ENCODE data around the gene LDLRAD2.
"Not testable (repeated sequence)": the region's sequence is repeated elsewhere in the genome, so short reads cannot be mapped to it uniquely, and the experiment has no call there.

The LDLRAD2 gene

DNA sequence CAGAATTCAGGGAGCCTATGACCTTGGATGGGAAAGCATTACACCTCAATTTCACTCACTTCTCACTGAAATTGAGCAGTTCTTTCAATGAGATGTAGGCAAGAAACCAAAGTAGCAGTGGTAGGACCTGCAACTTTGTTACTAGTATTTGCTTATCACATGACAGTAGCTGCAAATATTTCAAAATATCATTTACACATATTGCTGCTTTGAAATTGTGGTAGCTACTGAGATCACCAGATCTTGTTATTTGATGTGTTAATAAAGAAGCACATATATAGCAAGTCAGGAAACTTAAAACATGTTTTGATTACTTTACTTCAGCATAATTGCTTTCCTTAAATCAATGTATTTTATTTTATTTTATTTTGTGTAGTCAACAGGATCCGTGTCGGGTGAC is 12.9 kb downstream of the LDLRAD2 start:
- DNase-seq (ENCODE audit: low spot score): no peak

DNA sequence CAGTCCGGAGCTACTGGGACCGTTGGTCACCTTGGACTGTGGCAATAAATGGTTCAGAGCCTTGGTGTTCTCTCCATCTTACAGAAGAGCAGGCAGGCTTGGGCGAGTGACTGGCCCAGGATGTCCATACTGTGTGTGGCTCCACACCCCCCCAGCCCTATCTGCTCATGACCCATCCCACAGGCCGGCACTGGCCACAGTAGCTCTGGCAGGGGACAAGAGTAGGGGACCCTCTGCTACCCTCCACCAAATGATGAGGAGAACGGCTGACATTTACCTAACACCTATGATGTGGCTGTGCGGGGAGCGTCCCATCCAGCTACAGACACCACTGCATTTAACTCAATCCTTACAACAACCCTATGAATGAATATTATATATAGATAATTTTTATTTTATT is 13.3 kb downstream of the LDLRAD2 start:
- DNase-seq (ENCODE audit: low spot score): no peak

DNA sequence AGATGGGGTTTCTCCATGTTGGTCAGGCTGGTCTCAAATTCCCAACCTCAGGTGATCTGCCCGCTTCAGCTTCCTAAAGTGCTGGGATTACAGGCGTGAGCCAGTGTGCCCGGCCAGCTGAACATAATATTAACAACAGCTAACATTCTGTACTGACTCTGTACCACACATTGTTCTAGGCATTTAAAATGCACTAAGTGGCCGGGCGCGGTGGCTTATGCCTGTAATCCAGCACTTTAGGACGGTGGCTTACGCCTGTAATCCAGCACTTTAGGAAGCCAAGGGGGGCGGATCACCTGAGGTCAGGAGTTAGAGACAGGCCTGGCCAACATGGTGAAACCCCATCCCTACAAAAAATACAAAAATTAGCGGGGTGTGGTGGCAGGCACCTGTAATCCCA is 14.6 kb downstream of the LDLRAD2 start:
- not testable (repeated sequence) for DNase-seq (ENCODE audit: low spot score)

DNA sequence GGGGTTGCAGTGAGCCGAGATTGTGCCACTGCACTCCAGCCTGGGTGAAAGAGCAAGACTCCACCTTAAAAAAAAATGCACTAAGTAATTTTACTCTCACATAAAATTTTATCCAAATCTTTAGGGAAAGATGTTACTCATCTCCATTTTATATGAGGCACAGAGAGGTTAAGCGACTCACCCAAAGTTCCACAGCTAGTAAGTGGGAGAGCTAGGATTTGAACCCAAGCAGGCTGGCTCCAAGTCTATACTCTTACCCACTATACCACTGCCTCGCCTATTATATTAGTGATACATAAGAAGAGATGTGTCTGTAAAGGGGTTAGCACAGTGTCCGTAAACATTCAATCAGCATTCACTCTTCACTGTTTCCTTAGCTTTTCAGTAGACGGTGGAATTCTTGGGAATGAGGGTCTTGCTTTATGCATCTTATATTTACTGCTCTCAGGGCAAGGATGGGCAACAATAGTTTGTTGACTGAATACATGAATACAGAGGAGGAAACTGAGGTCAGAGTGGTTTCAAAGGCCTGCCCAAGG is 15.1 kb downstream of the LDLRAD2 start:
- no peak for DNase-seq (ENCODE audit: low spot score)

DNA sequence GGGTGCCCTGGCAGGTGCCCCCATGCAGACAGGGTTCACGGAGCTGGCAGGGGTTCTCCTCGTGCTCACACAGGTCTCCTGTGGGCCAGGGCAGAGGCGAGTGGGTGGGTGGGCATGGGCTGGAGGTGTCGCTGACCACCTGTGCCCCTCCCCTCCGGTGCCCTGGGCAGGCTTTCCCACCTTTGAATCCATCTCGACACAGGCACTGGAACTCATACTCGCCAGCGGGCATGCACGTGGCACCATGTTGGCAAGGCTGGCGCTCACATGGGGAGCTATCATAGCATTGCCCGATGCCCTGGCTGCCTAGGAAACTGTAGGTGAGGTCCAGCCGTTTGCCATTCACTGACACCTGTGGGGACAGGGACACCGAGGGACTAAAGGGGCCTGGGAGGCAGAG is 16.0 kb downstream of the LDLRAD2 start:
- no peak for DNase-seq (ENCODE audit: low spot score)

DNA sequence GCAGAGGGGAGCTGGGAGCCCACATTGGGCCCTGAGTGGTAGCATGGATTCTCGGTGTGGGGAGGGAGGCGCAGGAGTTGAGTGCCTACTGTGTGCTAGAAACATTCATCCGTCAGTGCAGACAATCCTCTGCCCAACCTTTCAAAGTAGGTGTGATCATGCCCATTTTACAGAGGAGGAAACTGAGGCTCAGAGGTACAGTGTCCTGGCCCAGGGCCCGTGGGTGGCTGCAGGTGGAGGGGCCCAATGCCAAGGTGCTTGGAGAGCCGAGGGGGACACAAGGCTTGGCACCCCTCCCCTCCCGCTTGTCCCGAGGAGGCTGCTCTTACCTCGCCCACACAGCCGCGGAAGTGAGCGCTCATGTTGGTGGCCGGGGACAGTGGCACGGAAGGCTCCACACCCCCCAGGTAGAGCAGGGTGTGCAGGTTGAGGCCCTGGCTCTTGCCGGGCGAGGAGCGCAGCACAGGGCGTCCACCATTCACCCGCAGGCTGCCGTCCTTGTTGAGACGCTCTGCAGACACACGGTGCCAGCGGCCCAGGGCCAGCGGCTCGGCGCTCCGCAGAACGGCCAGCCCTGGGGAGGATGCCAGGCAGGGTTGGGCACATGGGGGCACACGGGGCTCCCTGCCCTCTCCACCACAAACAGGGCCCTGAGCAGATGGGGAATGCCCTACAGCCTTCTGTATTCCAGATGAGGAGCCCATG is 16.6 kb downstream of the LDLRAD2 start:
- DNase-seq (ENCODE audit: low spot score): no peak

DNA sequence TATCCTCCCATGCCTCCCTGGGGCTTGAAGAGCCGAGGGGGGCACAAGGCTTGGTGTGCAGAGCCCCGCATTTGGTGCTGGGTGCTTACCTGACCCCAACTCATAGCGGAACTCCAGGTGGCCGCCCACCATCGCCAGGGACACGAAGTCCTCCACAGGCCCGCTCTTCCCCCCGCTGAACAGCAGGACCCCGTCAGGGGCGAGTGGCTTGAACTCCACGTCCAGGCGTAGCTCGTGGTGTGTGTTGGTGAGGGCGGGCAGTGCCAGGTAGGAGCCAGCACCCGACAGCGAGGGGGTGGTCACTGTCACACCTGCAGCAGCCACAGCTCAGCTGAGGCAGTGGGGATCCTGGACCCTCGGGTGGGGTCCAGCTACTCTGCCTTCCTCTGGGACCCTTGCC is 17.2 kb downstream of the LDLRAD2 start:
- DNase-seq (ENCODE audit: low spot score): no peak

DNA sequence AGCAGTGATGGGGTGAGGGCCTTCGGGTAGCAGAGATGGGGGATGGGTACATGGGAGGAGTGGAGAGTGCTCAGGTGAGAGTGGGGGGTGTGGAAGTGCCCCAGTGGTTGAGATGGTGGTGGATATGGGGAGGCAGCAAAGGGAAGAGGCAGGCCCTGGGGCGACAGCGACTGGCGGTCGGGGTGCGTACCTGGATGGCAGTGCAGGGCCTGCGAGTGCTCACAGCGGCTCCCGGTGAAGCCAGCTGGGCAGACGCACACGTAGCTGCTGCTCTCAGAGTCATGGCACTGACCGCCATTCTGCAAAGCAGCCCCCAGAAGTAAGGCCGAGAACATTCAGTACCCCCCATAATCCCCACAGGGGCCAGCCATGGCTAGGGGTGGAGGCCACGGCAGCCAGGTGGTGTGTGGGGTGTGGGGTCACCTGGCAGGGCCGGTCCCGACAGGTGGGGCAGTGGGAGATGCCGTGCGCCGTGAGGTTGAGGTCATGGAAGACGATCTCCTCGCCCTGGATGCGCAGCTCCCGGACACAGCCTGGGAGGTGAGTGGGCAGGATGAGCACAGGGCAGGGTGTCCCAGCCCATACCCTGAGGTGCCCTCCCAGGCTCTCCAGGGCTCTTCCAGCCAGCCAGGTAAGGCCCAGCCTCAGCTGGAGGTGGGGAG is 18.9 kb downstream of the LDLRAD2 start:
- no peak for DNase-seq (ENCODE audit: low spot score)

DNA sequence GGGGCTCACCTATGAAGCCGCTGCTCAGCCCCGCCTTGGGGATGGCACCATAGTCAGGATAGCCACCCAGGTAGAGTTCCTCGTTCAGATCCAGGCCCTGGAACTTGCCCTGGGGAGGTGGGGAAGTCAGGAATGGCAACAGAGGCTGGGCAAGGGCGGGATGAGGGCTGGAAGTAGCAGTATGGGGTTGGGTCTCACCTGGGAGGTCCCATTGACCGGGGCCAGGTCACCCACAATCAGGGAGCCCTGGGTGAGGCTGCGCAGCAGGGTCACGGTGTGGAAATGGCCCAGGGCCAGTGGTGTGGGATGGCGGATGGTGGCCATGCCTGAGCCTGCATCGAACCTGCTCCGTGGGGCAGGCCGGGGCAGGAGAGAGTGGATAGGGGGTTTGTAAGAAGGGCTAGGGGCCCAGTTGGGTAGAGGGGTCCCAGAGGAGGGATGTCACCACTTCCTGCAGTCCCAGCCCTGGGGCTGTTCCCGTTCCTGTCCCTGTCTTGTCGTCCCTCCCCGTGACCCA is 19.4 kb downstream of the LDLRAD2 start:
- no peak for DNase-seq (ENCODE audit: low spot score)

DNA sequence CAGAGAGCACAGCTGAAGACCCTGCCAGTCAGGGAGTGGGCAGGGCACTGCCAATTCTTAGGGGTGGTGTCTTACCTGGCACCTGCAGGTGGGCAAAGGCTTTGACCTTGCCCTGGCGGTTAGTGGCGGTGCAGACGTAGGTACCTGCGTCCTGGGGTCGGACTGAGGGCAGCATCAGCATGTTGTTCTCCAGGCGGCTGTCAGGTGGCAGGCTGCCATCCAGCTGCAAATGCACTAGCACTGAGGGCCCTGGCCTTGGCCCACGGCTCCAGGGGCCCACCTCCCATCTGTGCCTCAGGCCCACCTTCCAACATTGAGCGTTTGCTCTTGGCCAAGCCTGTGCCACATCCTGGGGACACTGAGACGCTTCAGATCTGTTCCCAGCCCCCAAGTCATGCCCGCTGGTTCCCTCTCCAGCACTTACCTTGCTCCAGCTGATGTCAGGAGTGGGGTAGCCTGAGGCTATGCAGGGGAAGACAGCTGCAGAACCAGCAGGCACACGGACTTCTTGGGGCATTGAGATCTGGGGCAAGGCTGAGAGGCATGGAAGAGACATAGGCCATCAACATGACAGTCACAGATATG is 21.4 kb downstream of the LDLRAD2 start:
- DNase-seq (ENCODE audit: low spot score): no peak

DNA sequence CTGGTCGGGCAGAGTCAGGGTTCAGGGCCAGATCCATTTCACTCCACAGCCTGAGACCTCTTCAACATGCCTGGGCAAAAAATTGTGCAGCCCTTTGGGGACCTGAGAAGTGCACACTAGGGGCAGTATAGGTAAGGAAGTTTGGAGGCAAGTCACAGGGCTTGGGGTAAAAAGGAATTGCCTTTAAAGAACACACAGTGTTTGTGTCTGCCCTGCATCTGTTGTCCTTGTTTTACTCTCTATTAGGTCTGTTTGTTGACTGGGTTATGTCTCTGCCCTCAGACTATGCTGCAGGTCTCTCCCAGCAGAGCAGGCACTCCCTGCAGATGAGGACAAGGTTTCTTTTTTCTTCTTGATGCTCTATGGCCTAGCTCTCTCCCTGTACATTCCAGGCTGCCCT is 22.0 kb downstream of the LDLRAD2 start:
- DNase-seq (ENCODE audit: low spot score): no peak

DNA sequence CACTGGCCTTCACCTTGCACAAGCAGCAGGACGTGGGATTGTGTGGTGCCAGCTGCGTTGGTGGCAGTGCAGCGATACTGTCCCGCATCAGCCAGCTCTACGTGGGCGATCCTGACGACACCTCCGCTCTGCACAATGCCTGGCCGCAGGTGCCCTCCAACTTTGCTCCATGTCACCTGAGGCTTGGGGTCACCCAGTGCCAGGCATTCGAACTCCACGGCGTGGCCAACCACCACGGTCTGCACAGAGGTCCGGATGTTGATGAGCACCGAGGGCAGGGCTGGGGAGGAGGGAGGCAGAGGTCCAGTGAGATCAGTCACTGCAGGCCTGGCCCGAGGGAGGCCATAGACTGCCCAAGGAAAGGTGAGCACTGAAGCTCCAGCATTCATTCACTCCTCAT is 22.6 kb downstream of the LDLRAD2 start:
- no peak for DNase-seq (ENCODE audit: low spot score)

DNA sequence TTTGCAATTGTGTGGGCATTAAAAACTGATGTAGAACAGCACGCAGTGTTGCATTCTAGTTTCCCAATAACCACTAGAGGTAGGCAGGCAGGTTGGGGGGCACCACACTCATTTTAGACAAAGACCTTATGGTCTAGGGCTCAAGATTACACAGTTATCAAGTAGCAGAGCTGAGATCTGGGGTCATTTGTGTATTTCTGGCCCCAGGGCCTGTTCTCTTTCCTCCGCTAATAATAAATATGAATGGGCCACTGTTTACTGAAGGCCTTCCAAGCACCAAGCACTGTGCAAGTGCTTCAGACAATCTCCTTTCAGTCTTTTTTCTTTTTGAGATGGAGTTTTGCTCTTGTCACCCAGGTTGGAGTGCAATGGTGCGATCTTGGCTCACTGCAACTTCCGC is 23.9 kb downstream of the LDLRAD2 start:
- no peak for DNase-seq (ENCODE audit: low spot score)

DNA sequence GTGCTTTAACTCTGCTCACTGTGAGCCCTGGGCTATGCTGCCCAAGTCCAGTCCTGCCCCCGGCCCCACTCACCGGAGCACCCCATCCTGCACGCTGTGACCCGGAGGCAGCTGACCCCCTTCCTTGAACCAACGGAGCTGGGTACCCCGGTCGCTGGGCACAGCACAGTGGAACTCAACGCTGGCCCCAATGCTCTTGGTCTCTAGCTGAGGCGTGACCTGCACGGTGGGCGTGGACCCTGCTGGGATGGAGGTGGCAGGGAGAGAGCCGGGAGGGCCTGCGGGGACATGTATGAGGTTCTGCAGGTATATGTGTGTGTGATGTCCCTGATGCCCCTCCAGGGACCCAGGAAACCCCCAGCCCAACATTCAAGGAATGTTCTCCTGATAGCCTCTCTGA is 24.7 kb downstream of the LDLRAD2 start:
- no peak for DNase-seq (ENCODE audit: low spot score)

DNA sequence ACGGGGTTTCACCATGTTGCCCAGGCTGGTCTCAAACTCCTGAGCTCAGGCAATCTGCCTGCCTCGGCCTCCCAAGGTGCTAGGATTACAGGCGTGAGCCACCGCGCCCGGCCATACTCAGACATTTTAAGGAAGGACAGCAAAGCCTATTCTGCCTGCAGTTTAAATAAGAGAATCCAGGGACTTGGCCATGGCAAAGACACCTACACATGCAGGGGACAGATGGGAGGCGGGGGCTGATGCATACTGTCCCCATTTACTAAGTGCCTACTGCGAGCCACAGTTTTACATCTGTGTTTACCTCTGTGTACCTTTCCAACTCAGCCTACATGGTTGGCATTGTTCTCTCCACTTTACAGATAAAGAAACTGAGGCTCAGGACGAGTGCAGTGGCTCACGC is 25.4 kb downstream of the LDLRAD2 start:
- no peak for DNase-seq (ENCODE audit: low spot score)

DNA sequence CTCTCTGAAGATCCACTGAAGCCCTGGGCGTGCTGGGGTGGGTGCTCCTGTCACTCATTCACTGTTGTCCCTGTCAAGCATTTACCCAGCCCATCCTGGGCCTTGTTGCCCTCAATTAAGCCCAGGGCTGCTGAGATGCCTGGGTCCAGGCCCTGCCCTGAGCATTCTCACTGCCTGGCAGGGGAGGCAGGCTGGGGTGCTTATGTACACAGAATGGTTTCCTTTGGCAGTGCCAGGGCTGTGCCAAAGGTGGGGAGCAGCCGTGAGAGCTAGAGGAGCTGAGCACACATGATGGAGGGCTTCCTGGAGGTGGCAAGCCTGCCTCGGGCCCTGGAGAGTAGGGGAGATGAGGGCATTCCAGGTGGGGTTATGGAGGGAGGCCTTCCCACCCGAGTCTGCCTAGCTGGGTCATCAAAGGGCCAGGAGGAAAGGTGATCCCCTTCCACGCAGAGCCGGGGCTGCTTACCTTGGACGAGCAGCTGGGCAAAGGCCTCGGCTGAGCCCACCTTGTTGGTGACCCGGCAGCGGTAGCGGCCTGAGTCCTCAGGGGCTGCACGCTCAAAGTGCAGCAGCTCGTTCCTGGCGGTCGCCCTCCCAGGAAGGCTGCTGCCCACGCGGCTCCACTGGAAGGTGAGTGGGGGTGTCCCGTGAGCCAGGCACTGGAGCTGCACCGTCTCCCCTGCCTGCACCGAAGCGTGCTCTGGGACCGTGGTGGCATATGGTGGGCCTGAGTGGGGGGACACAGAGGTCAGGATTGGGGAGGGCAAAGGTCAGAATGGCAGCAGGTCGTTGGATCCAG is 26.5 kb downstream of the LDLRAD2 start:
- no peak for DNase-seq (ENCODE audit: low spot score)

DNA sequence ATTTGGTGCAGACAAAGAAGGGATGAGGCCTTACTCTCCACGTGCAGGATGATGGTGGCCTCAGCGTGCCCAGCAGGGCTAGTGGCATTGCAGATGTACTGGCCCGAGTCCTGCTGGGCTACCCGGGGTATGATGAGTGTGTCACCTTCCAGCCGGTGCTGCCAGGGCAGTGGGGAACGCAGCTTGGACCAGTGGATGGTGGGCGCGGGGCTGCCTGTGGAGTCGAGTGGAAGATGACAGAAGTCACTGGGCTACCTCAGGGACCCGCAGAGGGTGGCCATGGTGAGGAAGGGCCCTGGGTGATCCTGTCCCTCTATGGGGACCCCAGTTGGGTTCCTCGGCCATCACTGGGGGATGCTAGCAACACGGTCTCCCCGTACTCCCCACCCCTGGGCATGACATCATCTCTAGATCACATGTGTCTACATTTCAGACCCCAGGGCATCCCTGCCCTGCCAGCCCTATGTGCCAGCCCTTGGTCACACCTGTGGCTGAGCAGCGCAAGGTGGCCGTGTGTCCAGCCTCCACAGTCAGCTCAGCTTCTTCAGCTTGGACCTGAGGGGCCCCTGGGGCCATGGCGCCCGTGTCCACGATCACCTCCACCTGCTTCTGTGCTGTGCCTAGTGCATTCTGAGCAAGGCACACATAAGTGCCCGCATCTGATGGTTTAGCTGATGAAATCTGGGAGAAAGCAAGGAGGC is 27.4 kb downstream of the LDLRAD2 start:
- DNase-seq (ENCODE audit: low spot score): no peak

DNA sequence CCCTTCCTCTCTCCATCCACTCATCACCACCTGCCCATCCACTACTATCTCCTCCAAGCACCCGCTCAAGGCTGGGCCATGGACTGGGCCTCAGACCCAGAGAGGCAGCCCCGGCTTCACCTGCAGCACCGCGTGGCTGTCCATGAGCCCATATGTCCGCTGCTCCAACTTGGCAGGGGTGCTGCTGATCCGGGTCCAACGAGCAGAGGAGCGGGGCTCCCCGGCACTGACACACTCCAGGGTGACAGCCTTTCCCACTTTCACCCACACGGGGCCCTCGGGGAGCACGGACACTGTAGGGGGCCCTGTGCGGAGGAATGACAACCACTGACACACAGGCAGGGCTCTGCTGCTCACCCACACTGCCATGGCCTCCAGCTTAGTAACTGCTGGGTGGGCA is 28.9 kb downstream of the LDLRAD2 start:
- DNase-seq (ENCODE audit: low spot score): no peak

DNA sequence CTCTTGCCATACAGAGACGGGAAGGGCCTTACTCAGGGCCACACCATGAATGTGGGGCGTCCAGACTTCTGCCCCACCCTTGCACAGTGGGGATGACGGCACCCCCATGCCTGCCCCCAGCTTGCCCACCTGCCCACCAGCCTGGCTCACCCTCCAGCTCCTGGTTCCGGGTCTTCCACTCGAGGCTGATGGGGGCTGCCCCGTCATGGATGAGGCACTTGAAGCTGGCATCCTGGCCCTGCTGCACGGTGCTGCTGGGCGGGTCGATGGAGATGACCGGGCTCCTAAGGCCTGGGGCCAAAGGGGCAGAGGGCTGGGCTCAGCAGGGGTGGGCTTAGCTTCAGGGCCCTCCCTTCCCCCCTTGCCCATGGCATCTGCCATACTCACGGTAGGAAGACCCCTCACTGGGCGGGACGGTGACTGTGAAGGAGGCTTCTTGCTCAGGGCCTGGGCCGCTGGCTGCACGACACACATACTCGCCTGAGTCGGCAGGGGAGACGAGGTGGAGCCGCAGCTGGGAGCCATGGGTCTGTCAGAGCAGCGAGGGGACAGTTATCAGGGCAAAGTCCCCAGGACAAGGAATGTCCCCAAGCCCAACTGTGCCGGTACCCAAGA is 29.9 kb downstream of the LDLRAD2 start:
- no peak for DNase-seq (ENCODE audit: low spot score)

DNA sequence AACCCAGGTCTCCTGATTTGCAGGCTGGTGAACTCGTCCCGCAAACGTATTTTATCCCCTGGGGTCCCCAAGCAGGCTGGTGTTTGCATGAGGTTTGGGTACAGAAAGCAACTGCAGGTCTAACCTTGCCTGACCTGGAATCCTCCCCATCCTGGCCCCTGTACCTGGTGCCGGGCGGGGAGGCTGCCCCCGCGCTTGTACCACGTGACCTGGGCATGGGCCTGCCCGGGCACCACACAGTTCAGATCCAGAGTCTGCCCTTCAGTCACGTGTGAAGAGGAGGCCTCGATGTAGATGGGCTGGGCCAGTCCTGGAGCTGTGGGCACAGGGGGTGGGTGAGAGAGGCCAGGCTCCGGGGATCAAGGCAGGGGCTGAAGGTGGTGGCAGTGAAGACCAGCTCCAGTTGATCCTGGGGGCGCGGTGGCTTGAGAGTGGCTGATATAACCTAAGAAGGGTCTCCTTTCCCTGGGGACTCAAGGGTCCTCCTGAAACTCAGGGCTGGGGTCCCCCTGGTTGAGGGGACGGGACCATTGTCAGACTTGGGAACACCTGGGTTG is 30.6 kb downstream of the LDLRAD2 start:
- DNase-seq (ENCODE audit: low spot score): no peak

DNA sequence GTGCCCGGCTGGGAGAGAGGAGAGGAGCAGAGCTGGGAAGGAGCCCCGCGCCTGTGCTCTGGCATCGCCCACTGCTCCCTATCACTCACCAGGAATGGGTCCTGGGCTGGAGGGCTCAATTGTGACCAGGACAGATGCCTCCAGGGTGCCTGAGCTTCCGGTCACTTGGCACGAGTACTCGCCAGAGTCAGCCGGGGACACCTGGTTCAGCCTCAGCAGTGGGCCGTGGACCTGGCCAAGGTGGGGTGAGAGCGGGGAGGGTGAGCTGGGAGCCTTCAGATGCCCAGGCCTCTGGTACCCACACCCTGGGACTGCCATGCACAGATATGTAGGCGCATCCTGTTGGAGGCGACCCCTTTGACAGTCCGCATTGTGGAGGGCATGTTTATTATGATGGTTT is 31.1 kb downstream of the LDLRAD2 start:
- DNase-seq (ENCODE audit: low spot score): no peak
